Measurements from ENCODE around the gene XDH. TPM values are rescaled to one million over a fixed set of nuclear protein-coding genes. Genes with fewer than 3 reads are reported as not detected.

XDH gene
- total RNA-seq, 4 donors from 2014 or later, result under 0.01 TPM; not detected in 3

DNA sequence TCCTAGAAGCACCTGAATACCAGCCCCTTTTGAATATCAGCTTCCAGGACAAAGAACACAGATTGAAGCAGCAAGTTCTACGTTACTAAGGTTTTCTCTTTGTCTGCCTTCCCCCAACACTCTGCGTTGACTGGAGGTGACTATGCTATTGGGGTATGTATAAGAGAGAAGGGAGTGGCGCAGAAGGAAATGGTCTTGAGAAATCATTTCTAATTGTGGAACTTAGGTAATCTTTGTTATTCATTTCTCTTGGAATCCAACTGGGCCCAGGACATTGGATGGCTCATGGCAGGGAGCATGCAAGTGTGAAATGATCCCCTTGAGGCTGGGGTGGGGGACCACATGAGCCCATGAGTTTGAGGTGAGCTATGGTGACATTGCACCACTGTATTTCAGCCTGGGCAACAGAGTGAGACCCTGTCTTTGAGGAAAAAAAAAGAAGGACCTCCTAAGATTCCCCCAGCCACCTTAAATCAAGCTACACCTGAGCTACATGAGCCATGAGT, 29.7 kb downstream of the XDH start:
- no peak overlapping the region for H3K4me3 ChIP-seq
- TF ChIP-seq CTCF (IDR thresholded peaks at IDR 0.05), result no peak
- no peak for TF ChIP-seq EP300 (IDR thresholded peaks at IDR 0.05)
- no peak for TF ChIP-seq POLR2A (IDR thresholded peaks at IDR 0.05)
- DNase-seq (ENCODE audit: low spot score in 2 of 2), result no peak
- peaks cover 0 to 2% (median 0%) of the 10 kb centered on the region in 4 donors for H3K9me3 ChIP-seq
- H3K36me3 ChIP-seq, result no peaks in the 10 kb centered on the region
- 82 to 92% methylated on average over 3 of the region's 3 CpGs for WGBS, 2 donors
- no peak overlapping the region for H3K27ac ChIP-seq
- H3K27me3 ChIP-seq, result no peaks in the 10 kb centered on the region
- no peaks in the 10 kb centered on the region for H3K4me1 ChIP-seq

DNA sequence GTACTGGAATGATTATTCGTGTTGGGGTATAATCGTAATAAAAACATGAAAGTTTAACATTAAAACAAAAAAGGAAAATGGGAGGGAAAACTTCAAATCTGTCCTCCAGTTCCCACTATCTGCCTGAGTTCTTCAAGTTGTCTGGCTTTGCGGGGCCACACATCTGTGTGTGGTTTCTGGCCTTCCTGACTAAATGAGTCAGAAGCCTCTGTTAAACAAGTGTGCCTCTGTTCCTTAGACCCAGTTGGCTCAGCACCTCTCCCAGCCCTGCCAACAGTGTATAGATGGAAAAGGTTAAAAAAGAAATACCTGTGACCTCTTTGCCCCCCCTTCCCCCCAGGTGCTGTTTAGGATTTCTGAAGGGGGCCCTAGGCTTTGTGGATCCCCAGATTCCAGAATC, 30.2 kb downstream of the XDH start:
- Histone ChIP-seq H3K27me3 (no peaks in the 10 kb centered on the region), H3K36me3 (no peaks in the 10 kb centered on the region), H3K4me1 (no peaks in the 10 kb centered on the region), H3K4me3 (no peak overlapping the region), H3K27ac (no peak overlapping the region), H3K9me3 (peaks cover 0 to 3% (median 0%) of the 10 kb centered on the region in 4 donors)
- TF ChIP-seq POLR2A (IDR thresholded peaks at IDR 0.05), result no peak
- TF ChIP-seq EP300 (IDR thresholded peaks at IDR 0.05), result no peak
- no peak for TF ChIP-seq CTCF (IDR thresholded peaks at IDR 0.05)
- WGBS, 2 donors, result 61 to 80% methylated on average over 3 of the region's 3 CpGs
- DNase-seq (ENCODE audit: low spot score in 2 of 2), result no peak

DNA sequence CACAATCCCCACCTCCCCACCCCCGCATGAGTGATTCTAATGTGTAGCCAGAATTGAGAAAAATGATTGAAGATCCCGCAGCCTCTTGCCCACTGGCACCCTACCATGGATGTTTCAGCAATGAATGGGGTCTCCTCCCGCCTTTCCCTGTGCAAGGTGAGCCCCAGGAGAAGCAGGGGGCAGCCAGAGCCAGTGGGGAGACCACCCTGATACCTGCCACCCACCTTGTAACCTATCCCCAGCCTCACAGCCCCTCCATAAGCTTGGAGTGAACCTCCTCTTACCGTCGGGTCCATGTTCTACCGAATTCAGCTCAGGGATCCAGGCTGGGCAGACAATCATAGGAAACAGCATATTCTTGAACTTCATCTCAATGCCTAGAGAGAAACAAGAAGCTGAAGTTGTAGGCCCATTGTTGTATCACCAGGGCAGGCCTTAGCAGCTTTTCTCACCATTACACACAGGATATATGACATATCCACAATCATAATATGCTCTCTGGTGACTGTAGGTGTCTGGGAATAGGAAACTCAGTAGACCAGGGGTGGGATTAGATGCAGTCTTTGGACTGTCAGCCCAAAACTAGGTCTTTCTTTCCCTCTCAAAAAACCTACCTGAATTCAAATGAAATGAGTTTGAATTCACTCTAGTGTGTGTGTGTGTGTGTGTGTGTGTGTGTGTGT, 30.9 kb downstream of the XDH start:
- Histone ChIP-seq H3K27me3 (no peaks in the 10 kb centered on the region), H3K36me3 (no peaks in the 10 kb centered on the region), H3K4me1 (no peaks in the 10 kb centered on the region), H3K4me3 (no peak overlapping the region), H3K9me3 (peaks cover 0 to 3% (median 0%) of the 10 kb centered on the region in 4 donors), H3K27ac (no peak overlapping the region)
- WGBS, 2 donors, result 82 to 90% methylated on average over 6 of the region's 6 CpGs
- no peak for TF ChIP-seq CTCF (IDR thresholded peaks at IDR 0.05)
- no peak for TF ChIP-seq POLR2A (IDR thresholded peaks at IDR 0.05)
- TF ChIP-seq EP300 (IDR thresholded peaks at IDR 0.05), result no peak
- no peak for DNase-seq (ENCODE audit: low spot score in 2 of 2)

- Histone ChIP-seq H3K27me3 (no peaks in the 10 kb centered on the region), H3K36me3 (no peaks in the 10 kb centered on the region), H3K27ac (no peak overlapping the region), H3K4me3 (no peak overlapping the region), H3K9me3 (peaks cover 0 to 3% (median 0%) of the 10 kb centered on the region in 4 donors), H3K4me1 (no peaks in the 10 kb centered on the region)
- no peak for DNase-seq (ENCODE audit: low spot score in 2 of 2)
- TF ChIP-seq POLR2A (IDR thresholded peaks at IDR 0.05) (no peak), EP300 (IDR thresholded peaks at IDR 0.05) (no peak), CTCF (IDR thresholded peaks at IDR 0.05) (no peak)
- 78 to 80% methylated on average over 8 of the region's 8 CpGs for WGBS, 2 donors
These were observed 32.0 kb downstream of the XDH start for GRCh38 chr2:31382452-31383120.

- TF ChIP-seq CTCF (IDR thresholded peaks at IDR 0.05), result no peak
- no peak for TF ChIP-seq EP300 (IDR thresholded peaks at IDR 0.05)
- no peak for TF ChIP-seq POLR2A (IDR thresholded peaks at IDR 0.05)
- Histone ChIP-seq H3K9me3 (peaks cover 0 to 3% (median 0%) of the 10 kb centered on the region in 4 donors), H3K27ac (no peak overlapping the region), H3K27me3 (no peaks in the 10 kb centered on the region), H3K4me3 (no peak overlapping the region), H3K4me1 (no peaks in the 10 kb centered on the region), H3K36me3 (no peaks in the 10 kb centered on the region)
- WGBS, 2 donors, result 80 to 91% methylated on average over 6 of the region's 6 CpGs
- no peak for DNase-seq (ENCODE audit: low spot score in 2 of 2)
These were observed 32.9 kb downstream of the XDH start for GRCh38 chr2:31381601-31382000.
